ENCODE results near the gene FAM161A.
"Not testable (repeated sequence)": the region's sequence is repeated elsewhere in the genome, so short reads cannot be mapped to it uniquely, and the experiment has no call there.

The FAM161A gene

DNA sequence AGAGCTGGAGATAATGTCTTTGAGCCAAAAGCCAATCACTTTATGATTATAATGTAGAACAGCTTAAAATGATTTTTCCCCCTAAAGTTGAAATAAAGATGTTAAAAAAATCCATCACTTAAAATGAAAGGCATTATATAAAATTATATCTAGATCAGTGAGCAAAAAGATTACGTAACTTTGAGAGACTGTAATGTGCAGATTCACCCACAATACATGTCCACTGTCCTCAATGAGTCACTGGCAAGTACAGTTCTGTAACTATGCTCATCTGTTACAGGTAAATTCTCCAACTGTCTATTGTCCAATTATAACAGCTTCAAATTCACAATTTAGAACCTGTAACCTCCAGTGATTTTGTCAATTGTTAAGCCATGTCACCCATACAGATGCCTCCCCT is 19.0 kb downstream of the FAM161A start:
- no peak for DNase-seq (ENCODE audit: low read depth)

DNA sequence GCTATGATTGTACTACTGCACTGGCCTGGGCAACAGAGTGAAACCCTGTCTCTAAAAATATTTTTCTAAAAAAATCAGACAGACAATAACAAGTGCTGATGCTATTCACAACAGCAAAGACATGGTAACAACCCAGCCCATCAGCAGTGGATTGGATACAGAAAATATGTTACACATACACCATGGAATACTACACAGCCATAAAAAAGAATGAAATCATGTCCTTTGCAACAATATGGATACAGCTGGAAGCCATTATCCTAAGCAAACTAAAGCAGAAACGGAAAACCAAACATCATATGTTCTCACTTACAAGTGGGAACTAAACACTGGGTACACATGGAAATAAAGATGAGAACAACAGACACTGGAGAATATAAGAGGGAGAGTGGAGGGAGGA is 19.9 kb downstream of the FAM161A start:
- DNase-seq (ENCODE audit: low read depth) = no peak

DNA sequence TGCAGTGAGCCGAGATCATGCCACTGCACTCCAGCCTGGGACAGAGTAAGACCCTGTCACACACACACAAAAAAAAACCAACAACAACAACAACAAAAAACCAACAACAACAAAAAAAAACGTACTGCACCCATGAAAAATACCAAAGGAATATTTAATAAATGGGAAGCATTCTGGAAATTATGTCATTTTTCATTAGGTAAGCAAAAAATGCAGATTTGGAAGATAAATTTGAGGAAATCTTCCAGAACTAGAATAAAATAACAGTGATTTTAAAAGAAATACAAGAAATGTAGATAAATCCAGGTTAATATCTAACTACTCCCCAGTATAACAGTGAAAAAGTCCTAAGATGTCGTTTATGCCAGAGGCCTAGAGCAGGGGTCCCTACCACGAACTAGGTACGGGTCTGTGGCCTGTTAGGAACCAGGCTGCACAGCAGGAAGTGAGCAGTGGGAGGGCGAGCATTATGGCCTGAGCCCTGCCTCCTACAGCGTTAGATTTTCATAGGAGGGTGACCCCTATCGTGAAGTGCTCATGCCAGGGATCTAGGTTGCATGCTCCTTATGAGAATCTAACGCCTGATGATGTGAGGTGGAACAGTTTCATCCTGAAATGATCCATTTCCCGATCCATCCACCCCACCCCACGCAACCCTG is 21.5 kb downstream of the FAM161A start:
- no peak for DNase-seq (ENCODE audit: low read depth)

DNA sequence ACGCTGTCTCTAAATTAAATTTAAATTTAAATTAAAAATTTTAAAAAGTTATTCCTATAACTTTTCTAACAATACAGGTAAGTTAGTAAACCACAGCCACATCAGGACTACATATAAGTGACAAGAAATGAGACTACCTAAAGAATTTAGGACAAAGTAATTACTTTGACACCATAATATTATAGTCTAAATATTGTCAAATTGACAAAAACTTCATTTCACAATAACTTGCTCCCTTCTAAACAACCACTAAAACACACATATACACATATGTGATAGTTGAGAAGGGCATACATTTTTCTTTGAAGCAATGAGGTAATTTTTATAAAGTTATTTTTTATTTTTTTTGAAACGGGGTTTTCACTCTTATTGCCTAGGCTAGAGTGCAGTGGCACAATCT is 31.6 kb downstream of the FAM161A start:
- no peak for DNase-seq (ENCODE audit: low read depth)

DNA sequence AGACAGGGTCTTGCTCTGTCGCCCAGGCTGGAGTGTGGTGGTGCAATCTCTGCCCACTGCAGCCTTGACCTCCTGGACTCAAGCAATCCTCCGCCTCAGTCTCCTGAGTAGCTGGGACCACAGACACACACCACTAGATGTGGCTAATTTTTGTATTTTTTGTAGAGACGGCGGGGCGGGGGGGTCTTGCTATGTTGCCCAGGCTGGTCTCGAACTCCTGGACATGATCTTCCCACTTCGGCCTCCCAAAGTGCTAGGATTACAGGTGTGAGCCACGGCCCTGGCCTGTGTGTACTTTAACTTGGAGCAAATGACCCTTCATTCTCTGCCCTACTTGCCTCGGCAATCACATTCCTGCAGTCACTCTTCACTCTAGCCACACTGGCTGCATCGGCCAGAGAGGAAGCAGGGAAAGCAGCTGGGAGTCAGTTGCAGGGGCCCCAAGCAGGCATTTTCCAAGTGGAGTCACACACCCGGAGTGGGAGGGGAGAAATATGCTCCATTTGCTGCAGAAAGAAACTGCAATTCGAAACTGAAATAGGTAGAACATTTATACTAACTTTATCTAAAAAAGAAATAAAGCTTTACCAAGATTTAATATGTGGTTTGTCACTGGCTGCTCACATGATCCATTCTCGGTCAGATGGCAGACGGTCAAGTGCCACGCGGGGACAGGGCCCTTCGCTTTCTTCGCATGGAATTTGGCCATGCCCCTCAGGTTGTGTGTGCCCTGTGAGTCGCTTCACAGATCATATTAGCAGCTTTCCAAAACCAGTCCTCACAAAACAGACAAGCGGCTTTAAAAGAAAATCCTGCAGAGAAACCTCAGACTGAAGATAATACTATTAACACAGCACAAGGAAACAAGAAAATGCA is 37.1 kb downstream of the FAM161A start:
- no peak for DNase-seq (ENCODE audit: low read depth)

DNA sequence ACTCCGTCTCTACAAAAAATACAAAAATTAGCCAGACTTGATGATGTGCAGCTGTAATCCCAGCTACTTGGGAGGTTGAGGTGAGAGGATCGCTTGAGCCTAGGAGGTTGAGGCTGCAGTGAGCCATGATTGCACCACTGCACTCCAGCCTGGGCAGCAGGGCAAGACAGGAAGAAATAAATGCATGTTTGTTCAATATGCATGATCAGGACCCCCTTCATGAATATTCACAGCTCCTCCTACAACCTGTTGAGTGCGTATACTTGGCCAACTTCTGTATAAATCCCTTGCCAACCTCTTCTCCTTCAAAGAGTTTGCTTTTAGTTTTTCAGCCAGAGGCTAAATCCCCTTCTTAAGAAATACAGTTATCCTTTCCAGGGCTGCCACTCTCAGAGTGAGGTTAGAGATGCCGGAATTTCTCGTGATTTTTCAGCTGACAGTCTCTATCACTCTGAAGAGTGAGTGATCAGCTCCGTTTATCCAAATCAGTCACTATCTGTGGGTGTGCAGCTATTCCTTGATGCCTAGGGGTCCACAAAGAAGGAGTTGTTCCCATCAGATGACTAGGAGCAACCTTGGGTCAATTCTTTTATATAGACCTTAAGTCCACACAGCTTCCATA is 39.2 kb downstream of the FAM161A start:
- DNase-seq (ENCODE audit: low read depth) = no peak

DNA sequence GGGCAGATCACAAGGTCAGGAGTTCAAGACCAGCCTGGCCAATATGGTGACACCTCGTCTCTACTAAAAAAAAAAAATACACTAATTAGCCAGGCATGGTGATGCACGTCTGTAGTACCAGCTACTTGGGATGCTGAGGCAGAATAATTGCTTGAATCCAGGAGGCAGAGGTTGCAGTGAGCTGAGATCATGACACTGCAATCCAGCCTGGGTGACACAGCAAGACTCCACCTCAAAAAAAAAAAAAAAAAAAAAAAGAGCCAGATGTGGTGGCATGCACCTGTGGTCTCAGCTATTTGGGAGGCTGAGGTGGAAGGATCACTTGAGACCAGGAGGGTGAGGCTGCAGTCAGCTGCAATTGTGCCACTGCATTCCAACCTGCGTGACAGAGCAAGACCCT is 40.5 kb downstream of the FAM161A start:
- not testable (repeated sequence) for DNase-seq (ENCODE audit: low read depth)

DNA sequence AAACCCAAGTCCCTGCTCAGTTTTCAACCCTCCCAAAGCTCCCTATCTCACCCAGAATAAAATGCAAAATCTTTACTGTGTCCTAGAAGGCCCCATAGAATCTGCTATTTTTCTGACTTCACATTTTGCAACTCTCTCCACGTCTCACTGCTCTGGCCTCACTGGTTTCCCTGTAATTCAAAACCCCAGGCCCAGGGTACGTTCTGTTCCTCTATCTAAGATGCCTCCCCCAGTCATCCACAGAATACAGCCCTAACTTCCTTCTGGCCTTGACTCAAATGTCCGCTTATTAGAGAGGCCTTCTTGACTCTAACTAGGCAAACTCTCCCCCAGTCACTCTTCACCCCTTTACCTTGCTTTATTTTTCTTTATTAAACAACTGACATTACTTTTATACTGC is 42.0 kb downstream of the FAM161A start:
- no peak for DNase-seq (ENCODE audit: low read depth)

DNA sequence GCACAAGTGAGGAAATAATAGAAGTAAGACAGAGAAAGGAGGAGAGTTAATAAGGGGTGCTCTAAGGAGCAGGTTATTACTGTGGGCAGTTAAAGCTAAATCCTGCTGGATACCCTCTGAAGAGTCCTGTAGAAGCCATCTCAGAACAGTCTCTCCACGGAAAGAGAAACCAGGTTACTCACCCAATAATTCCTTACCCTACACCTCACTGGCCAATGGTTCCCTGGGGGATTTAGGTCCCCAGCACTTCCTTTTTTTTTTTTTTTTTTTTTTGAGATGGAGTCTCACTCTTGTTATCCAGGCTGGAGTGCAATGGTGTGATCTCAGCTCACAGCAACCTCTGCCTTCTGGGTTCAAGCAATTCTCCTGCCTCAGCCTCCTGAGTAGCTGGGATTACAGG is 43.7 kb downstream of the FAM161A start:
- not testable (repeated sequence) for DNase-seq (ENCODE audit: low read depth)

DNA sequence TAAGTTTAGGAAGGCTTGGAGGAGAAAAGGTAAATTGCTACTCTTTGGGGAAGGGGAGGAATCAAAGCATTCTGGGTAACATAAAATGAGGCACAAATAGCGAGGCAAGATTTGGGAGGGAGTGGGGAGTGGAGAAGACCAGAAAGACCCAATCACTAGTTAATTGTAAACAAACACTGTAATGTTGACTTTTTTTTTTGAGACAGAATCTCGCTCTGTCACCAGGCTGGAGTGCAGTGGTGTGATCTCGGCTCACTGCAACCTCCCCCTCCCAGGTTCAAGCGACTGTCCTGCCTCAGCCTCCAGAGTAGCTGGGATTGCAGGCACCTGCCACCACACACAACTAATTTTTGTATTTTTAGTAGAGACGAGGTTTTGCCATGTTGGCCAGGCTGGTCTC is 45.2 kb downstream of the FAM161A start:
- DNase-seq (ENCODE audit: low read depth) = not testable (repeated sequence)

DNA sequence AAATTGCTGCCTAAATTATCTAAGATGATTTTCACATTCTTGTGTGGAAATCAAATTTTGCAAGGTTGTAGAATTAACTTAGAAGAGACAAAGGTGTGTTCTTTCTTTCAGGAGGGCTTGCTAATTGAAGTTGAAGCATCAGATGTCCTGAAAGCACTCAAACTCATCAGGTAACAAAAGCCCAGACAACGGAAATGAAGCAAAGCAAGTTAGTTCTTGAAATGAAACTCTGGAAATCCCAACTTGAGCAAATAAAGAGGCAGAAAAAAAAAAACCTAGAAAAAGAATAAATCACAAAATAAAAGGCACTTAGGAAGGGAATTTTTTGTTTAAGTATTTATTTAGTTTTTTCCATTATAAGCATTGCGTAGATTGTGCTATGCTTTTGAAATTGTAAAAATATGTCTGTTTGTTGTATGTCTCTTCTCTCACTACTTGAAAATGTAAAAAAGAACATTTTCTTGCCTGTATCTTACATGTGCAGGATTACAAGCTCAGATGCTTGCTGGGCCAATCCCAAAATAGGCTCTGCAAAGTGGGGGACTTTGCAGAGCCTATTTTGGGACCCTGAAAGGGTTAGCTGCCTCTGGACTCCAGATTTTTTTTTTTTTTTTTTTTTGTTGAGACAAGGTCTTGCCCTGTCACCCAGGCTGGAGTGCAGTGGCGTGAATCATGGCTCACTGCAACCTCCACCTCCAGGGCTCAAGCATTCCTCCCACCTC is 46.7 kb downstream of the FAM161A start:
- no peak for DNase-seq (ENCODE audit: low read depth)

DNA sequence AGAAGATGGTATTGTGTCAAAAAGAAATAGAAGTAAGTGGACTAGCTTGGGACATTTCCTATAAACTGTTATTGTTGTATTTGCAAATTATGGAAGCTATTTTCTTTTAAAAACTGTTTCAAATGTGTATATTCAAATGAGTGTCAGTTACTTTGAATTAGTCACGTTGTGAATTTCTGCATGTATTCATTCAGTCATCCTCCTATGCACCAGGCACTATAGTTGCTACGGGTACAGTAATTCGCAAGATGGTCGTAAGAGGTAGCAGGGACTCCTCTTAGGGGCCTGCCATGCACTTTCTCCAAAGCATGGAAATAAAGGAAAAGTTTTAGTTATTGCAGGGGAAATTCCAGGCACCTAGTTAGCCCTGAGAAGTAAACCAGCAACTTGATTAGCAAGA is 51.3 kb downstream of the FAM161A start:
- DNase-seq (ENCODE audit: low read depth) = no peak

DNA sequence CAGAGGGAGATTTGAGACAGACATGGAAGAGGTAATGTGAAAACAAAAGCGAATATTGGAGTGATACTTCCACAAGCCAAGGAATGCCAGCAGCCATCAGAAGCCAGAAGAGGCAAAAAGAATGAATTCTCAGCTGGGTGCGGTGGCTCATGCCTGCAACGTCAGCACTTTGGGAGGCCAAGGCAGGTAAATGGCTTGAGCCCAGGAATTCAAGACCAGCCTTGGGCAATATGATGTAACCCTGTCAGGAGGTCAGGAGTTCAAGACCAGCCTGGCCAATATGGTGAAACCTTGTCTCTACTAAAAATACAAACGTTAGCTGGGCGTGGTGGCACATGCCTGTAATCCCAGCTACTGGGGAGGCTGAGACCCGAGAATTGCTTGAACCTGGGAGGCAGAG is 54.8 kb downstream of the FAM161A start:
- no peak for DNase-seq (ENCODE audit: low read depth)

DNA sequence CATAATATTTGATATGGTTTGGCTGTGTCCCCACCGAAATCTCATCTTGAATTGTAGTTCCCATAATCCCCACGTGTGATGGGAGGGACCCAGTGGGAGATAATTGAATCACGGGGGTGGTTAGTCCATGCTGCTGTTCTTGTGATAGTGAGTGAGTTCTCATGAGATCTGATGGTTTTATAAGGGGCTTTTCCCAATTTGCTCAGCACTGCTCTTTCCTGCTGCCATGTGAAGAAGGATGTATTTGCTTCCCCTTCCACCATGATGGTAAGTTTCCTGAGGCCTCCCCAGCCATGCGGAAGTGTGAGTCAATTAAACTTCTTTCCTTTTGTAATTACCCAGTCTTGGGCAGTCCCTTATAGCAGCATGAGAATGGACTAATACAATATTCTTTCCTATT is 56.4 kb downstream of the FAM161A start:
- DNase-seq (ENCODE audit: low read depth) = not testable (repeated sequence)

DNA sequence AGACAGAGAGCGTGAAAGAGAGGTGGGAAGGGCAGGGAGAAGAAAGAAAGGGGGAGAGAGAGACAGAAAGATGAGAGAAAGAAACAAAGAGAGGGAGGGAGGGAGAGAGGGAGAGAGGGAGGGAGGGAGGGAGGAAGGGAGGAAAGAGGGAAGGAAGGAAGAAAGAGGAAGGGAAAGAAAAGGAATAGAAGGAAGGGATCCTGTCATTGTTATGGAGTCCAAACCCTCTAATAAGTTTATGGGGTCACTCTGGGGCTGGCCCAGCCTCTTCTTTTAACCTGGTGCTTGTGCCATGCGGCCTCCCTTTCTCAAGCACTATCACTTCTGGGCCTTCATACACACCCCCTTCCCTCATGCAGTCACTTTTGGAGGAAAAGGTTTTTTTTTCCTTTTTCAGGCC is 58.5 kb downstream of the FAM161A start:
- DNase-seq (ENCODE audit: low read depth) = no peak

DNA sequence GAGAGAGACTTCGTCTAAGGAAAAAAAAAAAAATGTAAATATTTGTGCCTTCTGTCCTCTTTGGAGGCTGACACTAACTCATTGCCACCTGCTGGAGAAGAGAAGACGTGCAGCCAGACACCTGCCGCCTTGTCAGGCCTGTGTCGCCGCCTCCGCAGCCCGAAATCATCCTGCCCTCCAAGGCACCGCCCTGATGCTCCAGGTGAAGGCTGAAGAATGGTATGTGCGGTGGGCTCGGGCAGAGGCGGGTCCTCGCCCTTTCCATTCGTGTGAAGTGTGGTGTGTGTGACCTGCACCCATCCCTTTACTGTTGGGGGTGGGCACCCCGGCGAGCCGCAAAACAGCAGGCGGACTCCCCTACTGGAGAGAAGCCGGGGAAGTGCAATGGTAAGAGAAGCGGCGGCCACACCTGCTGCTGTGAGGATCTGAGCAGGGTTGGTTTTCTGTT is 60.4 kb downstream of the FAM161A start:
- peak; percentile 57 for DNase-seq (ENCODE audit: low read depth)

DNA sequence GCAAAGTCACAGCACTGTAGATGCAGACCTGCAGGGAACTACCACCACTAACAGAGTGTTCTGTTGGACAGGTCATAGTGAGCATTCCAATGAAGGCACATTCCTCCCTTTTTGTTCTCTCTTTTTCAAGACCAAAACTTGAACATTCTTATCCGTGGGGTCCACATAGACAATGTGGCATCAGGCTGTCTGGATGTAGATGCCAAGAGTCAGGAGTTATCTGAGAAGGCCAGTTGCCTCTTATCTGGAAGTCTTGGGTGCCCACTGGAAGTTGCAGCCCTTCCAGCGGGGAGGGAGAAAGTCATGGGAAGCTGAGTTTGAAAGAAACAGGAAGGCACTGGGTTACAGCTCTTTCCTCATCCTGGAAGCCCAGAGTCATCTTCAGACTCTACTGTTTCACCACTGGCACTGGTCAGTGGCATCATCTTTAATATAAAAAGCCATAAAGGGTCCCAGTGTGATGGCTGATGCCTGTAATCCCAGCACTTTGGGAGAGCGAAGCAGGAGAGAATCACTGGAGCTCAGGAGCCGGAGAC is 61.4 kb downstream of the FAM161A start:
- no peak for DNase-seq (ENCODE audit: low read depth)

DNA sequence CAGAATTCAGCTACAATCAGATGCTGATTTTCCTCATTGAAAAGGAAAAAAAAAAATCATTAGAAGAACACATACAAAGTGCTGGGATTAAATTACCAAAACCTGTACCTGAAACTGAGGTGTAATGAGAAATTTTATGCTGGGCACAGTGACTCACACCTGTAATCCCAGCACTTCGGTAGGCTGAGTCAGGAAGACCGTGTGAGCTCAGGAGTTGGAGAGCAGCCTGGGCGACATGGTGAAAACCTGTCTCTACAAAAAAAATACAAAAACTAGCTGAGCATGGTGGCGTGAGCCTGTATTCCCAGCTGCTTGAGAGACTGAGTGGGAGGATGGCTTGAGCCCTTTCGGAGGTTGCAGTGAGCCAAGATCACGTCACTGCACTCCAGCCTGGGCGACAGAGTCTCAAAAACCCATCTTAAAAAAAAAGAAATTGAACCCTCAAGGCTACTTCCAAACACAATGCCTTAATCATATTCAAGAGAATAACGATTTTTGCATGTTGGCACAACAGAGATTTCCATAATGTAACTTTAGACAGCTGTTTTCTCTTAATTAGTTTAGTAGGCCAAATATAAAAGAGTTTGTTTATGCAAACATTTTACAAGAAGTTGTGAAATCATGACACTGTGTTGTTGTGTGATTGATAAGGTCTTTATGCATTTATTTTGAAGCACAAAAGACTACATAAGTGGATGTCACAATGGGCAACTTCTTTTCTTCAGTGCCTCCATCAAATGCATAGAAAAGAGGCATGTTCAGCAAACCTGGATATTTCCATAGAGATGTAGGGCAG is 63.9 kb downstream of the FAM161A start:
- DNase-seq (ENCODE audit: low read depth) = no peak

DNA sequence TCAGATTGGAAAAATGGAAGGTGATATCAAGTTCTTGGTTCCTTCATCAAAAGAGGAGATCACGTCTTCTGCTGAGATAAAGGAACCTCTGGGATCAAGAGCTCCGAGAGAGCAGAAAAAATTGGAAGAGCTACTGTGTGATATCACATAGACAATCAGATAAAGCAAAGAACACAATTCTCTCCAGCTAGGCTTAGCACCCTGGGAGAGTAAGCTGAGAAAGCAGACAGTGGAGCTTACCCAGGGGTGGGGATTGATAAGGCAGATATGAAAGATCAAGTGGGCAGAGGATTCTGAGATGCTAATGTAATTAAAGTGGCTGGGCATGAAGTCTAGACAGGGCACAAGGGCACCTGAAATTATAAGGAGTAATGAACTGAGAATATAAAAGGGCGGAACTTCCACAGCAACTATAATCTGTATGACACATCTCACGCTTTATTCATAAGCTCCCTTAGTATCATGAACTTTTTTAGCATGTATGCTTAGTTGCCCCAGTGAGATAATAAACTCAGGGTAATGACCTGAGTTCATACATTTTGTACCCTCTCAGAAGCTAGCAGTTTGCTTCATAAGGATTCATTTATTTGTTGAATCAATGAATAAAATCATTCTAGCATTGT is 65.8 kb downstream of the FAM161A start:
- no peak for DNase-seq (ENCODE audit: low read depth)

DNA sequence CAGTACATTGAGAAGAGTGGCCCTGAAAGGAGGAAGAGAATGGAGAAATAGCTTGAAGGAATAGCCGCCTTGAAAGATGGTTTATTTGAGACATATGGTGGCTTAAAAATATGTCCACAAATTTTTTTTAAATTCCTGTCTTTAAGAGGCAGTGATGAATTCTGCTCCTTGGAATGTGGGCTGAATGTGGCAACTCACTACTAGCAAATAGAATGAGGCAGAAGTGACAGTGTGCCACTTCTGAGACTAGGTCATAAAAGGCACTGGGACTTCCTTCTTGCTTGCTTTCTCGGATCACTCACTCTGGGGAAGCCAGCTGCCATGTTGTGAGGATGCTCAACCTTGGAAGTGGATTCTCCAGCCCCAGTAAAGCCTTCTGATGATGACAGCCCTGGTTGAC is 67.0 kb downstream of the FAM161A start:
- DNase-seq (ENCODE audit: low read depth) = no peak

DNA sequence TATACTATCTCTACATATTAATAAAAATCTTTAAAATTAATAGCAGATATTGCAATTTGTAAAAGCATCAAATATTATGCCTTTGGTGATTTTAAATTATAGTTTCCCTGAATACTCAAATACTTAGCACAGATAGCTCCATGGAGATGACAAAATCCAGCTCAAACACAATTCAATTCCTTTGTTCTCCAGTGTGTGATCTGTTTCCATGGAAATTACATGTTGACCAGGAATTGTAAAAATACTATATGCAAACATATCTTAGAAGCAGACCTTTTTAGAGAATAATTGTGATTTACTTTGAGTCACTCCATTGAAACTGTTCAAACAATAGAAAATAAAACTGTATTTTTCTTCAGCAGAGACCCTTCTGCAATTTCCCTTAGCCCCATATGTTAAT is 68.3 kb downstream of the FAM161A start:
- no peak for DNase-seq (ENCODE audit: low read depth)

All from stimulated activated CD4-positive, alpha-beta T cell treated with anti-CD3 and anti-CD28 coated beads, Interleukin-2, amount 100 ng/mL, for 4 hours (primary cell).